IMR-90 (cell line): ENCODE measurements around the gene BCL2L2.

Source experiments
- BHLHE40 ChIP-seq: fragments of 150-350 bp; IDR thresholded peaks from 2 replicates; pipeline ENCODE4 v1.6.1; 2016; ENCODE audit warnings: mild to moderate bottlenecking, low read depth, low read length
- CEBPB ChIP-seq: IDR thresholded peaks from 2 replicates; pipeline ENCODE4 v1.6.1; 2012; ENCODE audit warnings: low read depth, low read length, improper control_type of control experiment
- FOS ChIP-seq: fragments of 150-350 bp; IDR thresholded peaks from 2 replicates; pipeline ENCODE4 v1.6.1; 2016; ENCODE audit warnings: low read depth, low read length
- MAFK ChIP-seq: IDR thresholded peaks from 2 replicates; pipeline ENCODE4 v1.6.1; 2012; ENCODE audit warnings: low read depth, low read length, improper control_type of control experiment
- MAZ ChIP-seq: IDR thresholded peaks from 2 replicates; pipeline ENCODE4 v1.6.1; 2012; ENCODE audit warnings: low read depth, mild to moderate bottlenecking, low read length, improper control_type of control experiment, moderate library complexity, borderline replicate concordance
- MXI1 ChIP-seq: IDR thresholded peaks from 2 replicates; pipeline ENCODE4 v1.6.1; 2012; ENCODE audit warnings: low read depth, mild to moderate bottlenecking, low read length, moderate library complexity, borderline replicate concordance
- NFE2L2 ChIP-seq: fragments of 150-350 bp; IDR thresholded peaks from 2 replicates; pipeline ENCODE4 v1.6.1; 2016; ENCODE audit warnings: low read depth, mild to moderate bottlenecking, low read length
- POLR2A ChIP-seq: IDR thresholded peaks from 2 replicates; pipeline ENCODE4 v1.6.1; 2012; ENCODE audit warnings: mild to moderate bottlenecking, low read depth, low read length
- RAD21 ChIP-seq: IDR thresholded peaks from 2 replicates; pipeline ENCODE4 v1.6.1; 2012; ENCODE audit warnings: low read length, improper control_type of control experiment
- RFX5 ChIP-seq: IDR thresholded peaks from 2 replicates; pipeline ENCODE4 v1.8.0; 2012; ENCODE audit warnings: low read depth, mild to moderate bottlenecking, low read length, moderate library complexity
- TF ChIP-seq, protein P1 (sequence below): conservative IDR thresholded peaks from 2 replicates; pipeline ENCODE4 v1.5.1; 2012; ENCODE audit warnings: mild to moderate bottlenecking, low read depth, low read length, improper control_type of control experiment
- TF ChIP-seq, protein P2 (sequence below): fragments of 150-350 bp; IDR thresholded peaks from 2 replicates; pipeline ENCODE4 v1.6.1; 2017; ENCODE audit warnings: mild to moderate bottlenecking, antibody characterized with exemption, low read length, low read depth
- TF ChIP-seq, protein P3 (sequence below): fragments of 150-350 bp; IDR thresholded peaks from 2 replicates; pipeline ENCODE4 v1.6.1; 2016; ENCODE audit warnings: low read depth, mild to moderate bottlenecking, low read length, moderate library complexity, borderline replicate concordance

DNA sequence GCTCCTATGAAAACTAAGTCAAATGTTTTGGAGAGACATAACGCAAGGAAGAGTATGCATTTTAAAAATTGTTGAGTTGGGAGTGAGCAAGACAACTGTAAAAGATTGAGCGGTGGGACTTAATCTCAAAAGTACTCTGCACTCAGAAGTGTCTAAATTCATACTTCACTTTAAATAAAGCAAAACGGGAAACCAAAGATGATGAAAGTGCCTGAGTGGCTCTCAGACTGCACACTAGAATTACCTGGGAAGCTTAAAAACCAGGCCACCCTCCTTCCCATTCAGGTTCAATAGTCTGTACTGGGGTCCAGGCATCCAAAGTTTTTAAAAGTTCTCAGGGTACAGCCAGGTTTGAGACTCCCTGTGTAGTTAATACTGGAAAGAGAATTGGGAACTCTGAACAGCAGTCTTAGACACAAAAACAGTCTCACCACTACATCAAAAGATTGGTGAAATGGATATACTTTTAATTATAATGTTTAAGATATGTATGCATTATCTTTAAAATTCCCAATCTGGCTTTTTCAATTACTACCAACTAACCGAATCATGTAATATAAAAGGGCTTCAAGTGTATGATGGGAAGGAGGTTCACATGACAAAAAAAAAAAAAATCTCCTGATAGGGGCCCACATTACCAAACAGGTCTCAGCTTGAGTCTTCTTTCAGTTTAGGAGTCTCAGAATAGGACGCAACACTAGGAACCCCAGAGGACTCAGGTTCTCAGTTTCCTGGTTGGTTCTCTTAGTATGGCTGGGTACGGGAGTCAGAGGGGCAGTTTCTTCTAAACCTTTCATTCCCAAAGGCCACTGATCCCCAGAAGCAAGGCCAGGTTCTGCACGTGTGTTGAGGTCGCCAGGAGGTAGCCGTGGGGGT lies 21.7 kb upstream of the BCL2L2 start:
- TF ChIP-seq POLR2A (no peak), BHLHE40 (no peak), RFX5 (no peak), RAD21 (no peak), NFE2L2 (no peak), FOS (no peak), MAZ (no peak), MAFK (no peak), CEBPB (no peak), MXI1 (no peak)
- TF ChIP-seq, protein P1, sequence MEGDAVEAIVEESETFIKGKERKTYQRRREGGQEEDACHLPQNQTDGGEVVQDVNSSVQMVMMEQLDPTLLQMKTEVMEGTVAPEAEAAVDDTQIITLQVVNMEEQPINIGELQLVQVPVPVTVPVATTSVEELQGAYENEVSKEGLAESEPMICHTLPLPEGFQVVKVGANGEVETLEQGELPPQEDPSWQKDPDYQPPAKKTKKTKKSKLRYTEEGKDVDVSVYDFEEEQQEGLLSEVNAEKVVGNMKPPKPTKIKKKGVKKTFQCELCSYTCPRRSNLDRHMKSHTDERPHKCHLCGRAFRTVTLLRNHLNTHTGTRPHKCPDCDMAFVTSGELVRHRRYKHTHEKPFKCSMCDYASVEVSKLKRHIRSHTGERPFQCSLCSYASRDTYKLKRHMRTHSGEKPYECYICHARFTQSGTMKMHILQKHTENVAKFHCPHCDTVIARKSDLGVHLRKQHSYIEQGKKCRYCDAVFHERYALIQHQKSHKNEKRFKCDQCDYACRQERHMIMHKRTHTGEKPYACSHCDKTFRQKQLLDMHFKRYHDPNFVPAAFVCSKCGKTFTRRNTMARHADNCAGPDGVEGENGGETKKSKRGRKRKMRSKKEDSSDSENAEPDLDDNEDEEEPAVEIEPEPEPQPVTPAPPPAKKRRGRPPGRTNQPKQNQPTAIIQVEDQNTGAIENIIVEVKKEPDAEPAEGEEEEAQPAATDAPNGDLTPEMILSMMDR, result no peak
- TF ChIP-seq, protein P2, sequence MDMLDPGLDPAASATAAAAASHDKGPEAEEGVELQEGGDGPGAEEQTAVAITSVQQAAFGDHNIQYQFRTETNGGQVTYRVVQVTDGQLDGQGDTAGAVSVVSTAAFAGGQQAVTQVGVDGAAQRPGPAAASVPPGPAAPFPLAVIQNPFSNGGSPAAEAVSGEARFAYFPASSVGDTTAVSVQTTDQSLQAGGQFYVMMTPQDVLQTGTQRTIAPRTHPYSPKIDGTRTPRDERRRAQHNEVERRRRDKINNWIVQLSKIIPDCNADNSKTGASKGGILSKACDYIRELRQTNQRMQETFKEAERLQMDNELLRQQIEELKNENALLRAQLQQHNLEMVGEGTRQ, result no peak
- TF ChIP-seq, protein P3, sequence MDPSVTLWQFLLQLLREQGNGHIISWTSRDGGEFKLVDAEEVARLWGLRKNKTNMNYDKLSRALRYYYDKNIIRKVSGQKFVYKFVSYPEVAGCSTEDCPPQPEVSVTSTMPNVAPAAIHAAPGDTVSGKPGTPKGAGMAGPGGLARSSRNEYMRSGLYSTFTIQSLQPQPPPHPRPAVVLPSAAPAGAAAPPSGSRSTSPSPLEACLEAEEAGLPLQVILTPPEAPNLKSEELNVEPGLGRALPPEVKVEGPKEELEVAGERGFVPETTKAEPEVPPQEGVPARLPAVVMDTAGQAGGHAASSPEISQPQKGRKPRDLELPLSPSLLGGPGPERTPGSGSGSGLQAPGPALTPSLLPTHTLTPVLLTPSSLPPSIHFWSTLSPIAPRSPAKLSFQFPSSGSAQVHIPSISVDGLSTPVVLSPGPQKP, result no peak
